ENCODE data around the gene SUN2. TPM values are rescaled to one million over a fixed set of nuclear protein-coding genes. Genes with fewer than 3 reads are reported as not detected.

The SUN2 gene
- total and polyA plus RNA-seq, 2 donors (not counting 3 experiments of a cell fraction or from before 2014, with no cell fraction given) = 76.7 to 133 TPM

DNA sequence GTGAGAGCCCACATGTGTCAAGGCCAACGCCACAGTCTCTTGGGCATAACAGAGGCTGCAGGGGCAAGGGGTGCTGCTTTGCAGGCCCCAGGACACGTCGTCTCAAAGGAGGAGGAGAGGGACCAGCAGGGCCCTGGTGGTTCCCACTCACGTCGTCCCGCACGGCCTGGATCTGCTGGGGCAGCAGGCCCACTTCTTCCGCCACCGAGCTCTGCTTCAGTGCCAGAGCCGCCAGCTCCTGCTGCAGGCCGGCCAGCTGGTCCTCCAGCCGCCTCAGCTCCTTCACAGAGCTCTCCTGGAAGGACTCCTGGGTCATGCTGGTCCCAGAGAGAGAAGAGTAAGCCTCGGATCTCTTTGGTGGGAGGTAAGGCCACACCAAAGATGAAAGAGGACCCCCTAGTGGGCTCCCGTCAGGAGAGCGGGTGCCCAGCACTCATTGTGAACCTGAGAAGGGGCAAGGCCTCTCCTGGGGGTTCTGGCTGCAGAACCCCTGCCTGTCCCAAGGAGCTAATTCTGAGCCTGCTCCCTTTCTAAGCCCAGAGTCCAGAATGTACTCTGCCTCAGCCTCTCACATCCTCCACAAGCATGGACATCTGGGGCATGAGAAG lies 15.6 kb downstream of the SUN2 start:
- DNase-seq (ENCODE audit: low read depth, low spot score) (no peak), FAIRE-seq (no peak)
- dilution Hi-C loops (cut with MboI; ENCODE audit: extremely low pct_ligation_motif_present, low sequenced_read_pairs) (no loop called here), intact Hi-C loops (cut with micrococcal nuclease) (no loop called here)
- CTCF ChIA-PET = interaction anchor here (1.5 kb wide), 1 partner anchor 15 kb away, joined by 4 read pairs; no protein-coding TSS in a partner anchor
- H4K20me1 ChIP-seq (replicated peaks; ENCODE audit: control insufficient read depth, extremely low read depth, insufficient read depth, low read length) = no peaks in the 10 kb centered on the region
- no peaks in the 10 kb centered on the region for H3K9me3 ChIP-seq (replicated peaks; ENCODE audit: control insufficient read depth, insufficient read depth, low read length)
- no peaks in the 10 kb centered on the region for H3K79me2 ChIP-seq (ENCODE audit: control insufficient read depth, insufficient read depth, low read length)
- no peaks in the 10 kb centered on the region for H3K27me3 ChIP-seq (ENCODE audit: control insufficient read depth in 2 of 2, insufficient read depth in 2 of 2, low read length in 2 of 2)
- no peak overlapping the region for H3K9ac ChIP-seq (replicated peaks; ENCODE audit: extremely low read depth, insufficient read depth, low read length)
- H2AFZ ChIP-seq (ENCODE audit: low read depth, low read length) = no peak overlapping the region
- H3K4me1 ChIP-seq (ENCODE audit: control insufficient read depth, extremely low read depth, insufficient read depth, low read length) = no peaks in the 10 kb centered on the region
- POLR2A ChIA-PET = no interaction called here
- no peak overlapping the region for H3K4me2 ChIP-seq (ENCODE audit: insufficient read depth, low read length)
- H3K9me1 ChIP-seq (replicated peaks; ENCODE audit: control insufficient read depth, extremely low read depth, insufficient read depth, low read length) = no peaks in the 10 kb centered on the region
- H3K36me3 ChIP-seq (ENCODE audit: control insufficient read depth in 2 of 2, extremely low read depth in 1 of 2, insufficient read depth in 2 of 2, low read length in 2 of 2) = peaks cover 17 to 65% of the 10 kb centered on the region in 2 experiments
- H3K4me3 ChIP-seq (replicated peaks in 1 of 3; ENCODE audit: insufficient read depth in 1 of 3, low read depth in 1 of 3, low read length in 3 of 3) = no peak overlapping the region
- BruUV-seq (replicated peaks) = no TSS peak
- H3K27ac ChIP-seq (ENCODE audit: insufficient read depth, low read depth, low read length) = no peak overlapping the region
- TF ChIP-seq EZH2 (IDR thresholded peaks at IDR 0.05; ENCODE audit: borderline replicate concordance, low read depth, low read length, severe bottlenecking) (no peak), MYC (IDR thresholded peaks at IDR 0.05; ENCODE audit: low read depth, low read length) (no peak), POLR2A (IDR thresholded peaks at IDR 0.05; ENCODE audit: low read depth, low read length) (no peak), GATA2 (IDR thresholded peaks at IDR 0.05; ENCODE audit: insufficient read depth, insufficient read length, low read depth, low read length) (no peak), JUN (IDR thresholded peaks at IDR 0.05; ENCODE audit: borderline replicate concordance, insufficient read depth, insufficient read length, low read depth) (no peak), FOS (IDR thresholded peaks at IDR 0.05; ENCODE audit: borderline replicate concordance, insufficient read depth, low read length) (no peak), MAX (IDR thresholded peaks at IDR 0.05; ENCODE audit: insufficient read depth, insufficient read length) (no peak), POLR2AphosphoS5 (IDR thresholded peaks at IDR 0.05; ENCODE audit: insufficient read depth, low read depth, low read length) (no peak)
- TF ChIP-seq, protein P1, sequence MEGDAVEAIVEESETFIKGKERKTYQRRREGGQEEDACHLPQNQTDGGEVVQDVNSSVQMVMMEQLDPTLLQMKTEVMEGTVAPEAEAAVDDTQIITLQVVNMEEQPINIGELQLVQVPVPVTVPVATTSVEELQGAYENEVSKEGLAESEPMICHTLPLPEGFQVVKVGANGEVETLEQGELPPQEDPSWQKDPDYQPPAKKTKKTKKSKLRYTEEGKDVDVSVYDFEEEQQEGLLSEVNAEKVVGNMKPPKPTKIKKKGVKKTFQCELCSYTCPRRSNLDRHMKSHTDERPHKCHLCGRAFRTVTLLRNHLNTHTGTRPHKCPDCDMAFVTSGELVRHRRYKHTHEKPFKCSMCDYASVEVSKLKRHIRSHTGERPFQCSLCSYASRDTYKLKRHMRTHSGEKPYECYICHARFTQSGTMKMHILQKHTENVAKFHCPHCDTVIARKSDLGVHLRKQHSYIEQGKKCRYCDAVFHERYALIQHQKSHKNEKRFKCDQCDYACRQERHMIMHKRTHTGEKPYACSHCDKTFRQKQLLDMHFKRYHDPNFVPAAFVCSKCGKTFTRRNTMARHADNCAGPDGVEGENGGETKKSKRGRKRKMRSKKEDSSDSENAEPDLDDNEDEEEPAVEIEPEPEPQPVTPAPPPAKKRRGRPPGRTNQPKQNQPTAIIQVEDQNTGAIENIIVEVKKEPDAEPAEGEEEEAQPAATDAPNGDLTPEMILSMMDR (IDR thresholded peaks at IDR 0.05; ENCODE audit: extremely low read depth in 1 of 2, insufficient read depth in 1 of 2, low read depth in 1 of 2, low read length in 2 of 2) = no peak
